ENCODE data around the gene DCBLD1. TPM values are rescaled to one million over a fixed set of nuclear protein-coding genes. Genes with fewer than 3 reads are reported as not detected.

DCBLD1 gene
- total RNA-seq, 1 experiment from 2014 or later: 6.1 TPM

- Histone ChIP-seq H3K27me3 (ENCODE audit: insufficient read depth, low read depth) (no peaks in the 10 kb centered on the region), H3K36me3 (ENCODE audit: low read depth) (0 out of 2 replicates have a peak, but pooled peaks cover 7% of the 10 kb centered on the region), H3K4me3 (no peak overlapping the region), H3F3A (ENCODE audit: insufficient read depth, low read depth) (no peaks in the 10 kb centered on the region), H3K4me1 (replicated peaks; ENCODE audit: insufficient read depth) (no peaks in the 10 kb centered on the region), H3K27ac (no peak overlapping the region), H3K4me2 (no peak overlapping the region), H3K79me2 (ENCODE audit: low read depth) (no peaks in the 10 kb centered on the region; the same call in 1 of the 2 replicates), H4K20me1 (ENCODE audit: insufficient read depth) (no peaks in the 10 kb centered on the region), H3K9me3 (ENCODE audit: insufficient read depth, low read depth) (no peaks in the 10 kb centered on the region), H3K9me2 (ENCODE audit: insufficient read depth) (no peaks in the 10 kb centered on the region), H2AFZ (no peak overlapping the region)
- CTCF ChIA-PET: no interaction called here
- BruUV-seq (replicated peaks): no TSS peak
- POLR2A ChIA-PET (ENCODE audit: unreplicated experiment): no interaction called here
- TF ChIP-seq EZH2 (IDR thresholded peaks at IDR 0.05; ENCODE audit: low read depth): no peak
- TF ChIP-seq CTCF (conservative IDR thresholded peaks at IDR 0.05): no peak
- intact Hi-C loops (cut with micrococcal nuclease; ENCODE audit: unreplicated experiment): no loop called here
- DNase-seq: no peak
These were observed 23.8 kb downstream of the DCBLD1 start for GRCh38 chr6:117506180-117506835.

- BruUV-seq (replicated peaks): no TSS peak
- H3F3A ChIP-seq (ENCODE audit: insufficient read depth, low read depth): no peaks in the 10 kb centered on the region
- no peaks in the 10 kb centered on the region for H3K9me2 ChIP-seq (ENCODE audit: insufficient read depth)
- H3K27ac ChIP-seq: no peak overlapping the region
- DNase-seq: no peak
- H3K36me3 ChIP-seq (ENCODE audit: low read depth): 0 out of 2 replicates have a peak, but pooled peaks cover 7% of the 10 kb centered on the region
- no peaks in the 10 kb centered on the region for H3K27me3 ChIP-seq (ENCODE audit: insufficient read depth, low read depth)
- ChIA-PET CTCF (no interaction called here), POLR2A (ENCODE audit: unreplicated experiment) (no interaction called here)
- H3K4me1 ChIP-seq (replicated peaks; ENCODE audit: insufficient read depth): no peaks in the 10 kb centered on the region
- H3K4me2 ChIP-seq: no peak overlapping the region
- no peak overlapping the region for H3K4me3 ChIP-seq
- H2AFZ ChIP-seq: no peak overlapping the region
- H3K9me3 ChIP-seq (ENCODE audit: insufficient read depth, low read depth): no peaks in the 10 kb centered on the region
- H4K20me1 ChIP-seq (ENCODE audit: insufficient read depth): no peaks in the 10 kb centered on the region
- TF ChIP-seq CTCF (conservative IDR thresholded peaks at IDR 0.05) (no peak), EZH2 (IDR thresholded peaks at IDR 0.05; ENCODE audit: low read depth) (no peak)
- H3K79me2 ChIP-seq (ENCODE audit: low read depth): no peaks in the 10 kb centered on the region; the same call in 1 of the 2 replicates
- intact Hi-C loops (cut with micrococcal nuclease; ENCODE audit: unreplicated experiment): no loop called here
These were observed 24.4 kb downstream of the DCBLD1 start for GRCh38 chr6:117506907-117507306.

GRCh38 chr6:117508450-117508971 is 26.0 kb downstream of the DCBLD1 start:
- CTCF ChIA-PET: no interaction called here
- no peaks in the 10 kb centered on the region for H3K79me2 ChIP-seq (ENCODE audit: low read depth)
- no peaks in the 10 kb centered on the region for H4K20me1 ChIP-seq (ENCODE audit: insufficient read depth)
- POLR2A ChIA-PET (ENCODE audit: unreplicated experiment): interaction anchor here (0.7 kb wide), 1 partner anchor 28 kb away, joined by 6 read pairs; no protein-coding TSS in a partner anchor
- H3K4me3 ChIP-seq: no peak overlapping the region
- no peak for DNase-seq
- no peaks in the 10 kb centered on the region for H3K4me1 ChIP-seq (replicated peaks; ENCODE audit: insufficient read depth)
- no peaks in the 10 kb centered on the region for H3K9me2 ChIP-seq (ENCODE audit: insufficient read depth)
- no peaks in the 10 kb centered on the region for H3K9me3 ChIP-seq (ENCODE audit: insufficient read depth, low read depth)
- H3K27ac ChIP-seq: no peak overlapping the region
- H2AFZ ChIP-seq: no peak overlapping the region
- H3K4me2 ChIP-seq: no peak overlapping the region
- intact Hi-C loops (cut with micrococcal nuclease; ENCODE audit: unreplicated experiment): no loop called here
- no peaks in the 10 kb centered on the region for H3K27me3 ChIP-seq (ENCODE audit: insufficient read depth, low read depth)
- 0 out of 2 replicates have a peak, but pooled peaks cover 7% of the 10 kb centered on the region for H3K36me3 ChIP-seq (ENCODE audit: low read depth)
- BruUV-seq (replicated peaks): no TSS peak
- TF ChIP-seq CTCF (conservative IDR thresholded peaks at IDR 0.05) (no peak), EZH2 (IDR thresholded peaks at IDR 0.05; ENCODE audit: low read depth) (no peak)
- no peaks in the 10 kb centered on the region for H3F3A ChIP-seq (ENCODE audit: insufficient read depth, low read depth)
